ENCODE results near the gene METTL23. TPM values are rescaled to one million over a fixed set of nuclear protein-coding genes. Genes with fewer than 3 reads are reported as not detected.

METTL23 gene
- total and polyA plus RNA-seq, 2 donors (not counting 3 experiments of a cell fraction or from before 2014, with no cell fraction given), result 19.5 to 33.4 TPM

DNA sequence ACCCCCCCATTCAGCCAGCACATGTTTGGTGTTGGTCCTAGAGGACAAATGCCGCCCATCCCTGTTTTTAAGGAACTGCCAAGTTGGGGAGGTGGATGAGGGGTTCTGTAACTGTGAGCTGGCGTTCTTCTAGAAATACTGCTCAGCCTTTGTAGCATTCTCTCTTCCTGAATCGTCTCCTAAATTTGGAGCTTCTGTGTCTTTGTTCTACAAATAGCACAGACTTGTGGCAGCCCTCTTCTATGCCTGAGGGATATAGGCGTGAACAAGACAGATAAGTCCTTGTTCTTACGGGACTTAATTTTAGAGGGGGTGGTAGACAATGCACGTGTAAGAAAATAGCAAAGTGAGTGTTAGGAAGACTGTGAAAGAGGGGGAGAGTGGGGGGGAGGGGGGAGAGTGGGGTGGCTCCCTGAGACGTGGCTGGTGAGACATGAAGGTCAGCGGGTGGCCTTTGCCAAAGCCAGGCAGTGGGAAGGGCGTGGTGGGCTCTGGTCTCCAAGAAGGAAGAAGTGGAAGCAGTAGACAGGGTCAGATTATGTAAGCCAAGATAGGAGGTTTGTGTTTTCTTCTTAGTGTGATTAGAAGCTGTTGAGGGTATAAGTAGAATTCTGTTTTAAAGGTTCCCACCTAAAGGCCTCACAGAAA lies 21.2 kb downstream of the METTL23 start:
- TF ChIP-seq EZH2 (IDR thresholded peaks at IDR 0.05; ENCODE audit: borderline replicate concordance, low read depth, low read length, severe bottlenecking), result no peak
- TF ChIP-seq FOS (IDR thresholded peaks at IDR 0.05; ENCODE audit: borderline replicate concordance, insufficient read depth, low read length), result no peak
- TF ChIP-seq, protein P1, sequence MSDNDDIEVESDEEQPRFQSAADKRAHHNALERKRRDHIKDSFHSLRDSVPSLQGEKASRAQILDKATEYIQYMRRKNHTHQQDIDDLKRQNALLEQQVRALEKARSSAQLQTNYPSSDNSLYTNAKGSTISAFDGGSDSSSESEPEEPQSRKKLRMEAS (IDR thresholded peaks at IDR 0.05; ENCODE audit: insufficient read depth, insufficient read length), result no peak
- no peak for TF ChIP-seq POLR2AphosphoS5 (IDR thresholded peaks at IDR 0.05; ENCODE audit: insufficient read depth, low read depth, low read length)
- TF ChIP-seq, protein P2, sequence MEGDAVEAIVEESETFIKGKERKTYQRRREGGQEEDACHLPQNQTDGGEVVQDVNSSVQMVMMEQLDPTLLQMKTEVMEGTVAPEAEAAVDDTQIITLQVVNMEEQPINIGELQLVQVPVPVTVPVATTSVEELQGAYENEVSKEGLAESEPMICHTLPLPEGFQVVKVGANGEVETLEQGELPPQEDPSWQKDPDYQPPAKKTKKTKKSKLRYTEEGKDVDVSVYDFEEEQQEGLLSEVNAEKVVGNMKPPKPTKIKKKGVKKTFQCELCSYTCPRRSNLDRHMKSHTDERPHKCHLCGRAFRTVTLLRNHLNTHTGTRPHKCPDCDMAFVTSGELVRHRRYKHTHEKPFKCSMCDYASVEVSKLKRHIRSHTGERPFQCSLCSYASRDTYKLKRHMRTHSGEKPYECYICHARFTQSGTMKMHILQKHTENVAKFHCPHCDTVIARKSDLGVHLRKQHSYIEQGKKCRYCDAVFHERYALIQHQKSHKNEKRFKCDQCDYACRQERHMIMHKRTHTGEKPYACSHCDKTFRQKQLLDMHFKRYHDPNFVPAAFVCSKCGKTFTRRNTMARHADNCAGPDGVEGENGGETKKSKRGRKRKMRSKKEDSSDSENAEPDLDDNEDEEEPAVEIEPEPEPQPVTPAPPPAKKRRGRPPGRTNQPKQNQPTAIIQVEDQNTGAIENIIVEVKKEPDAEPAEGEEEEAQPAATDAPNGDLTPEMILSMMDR (IDR thresholded peaks at IDR 0.05; ENCODE audit: extremely low read depth in 1 of 2, insufficient read depth in 1 of 2, low read depth in 1 of 2, low read length in 2 of 2), result no peak
- TF ChIP-seq JUN (IDR thresholded peaks at IDR 0.05; ENCODE audit: borderline replicate concordance, insufficient read depth, insufficient read length, low read depth), result no peak
- TF ChIP-seq MYC (IDR thresholded peaks at IDR 0.05; ENCODE audit: low read depth, low read length), result no peak
- no peak for TF ChIP-seq POLR2A (IDR thresholded peaks at IDR 0.05; ENCODE audit: low read depth, low read length)
- no peak for TF ChIP-seq GATA2 (IDR thresholded peaks at IDR 0.05; ENCODE audit: insufficient read depth, insufficient read length, low read depth, low read length)
- H3K36me3 ChIP-seq (ENCODE audit: control insufficient read depth in 2 of 2, extremely low read depth in 1 of 2, insufficient read depth in 2 of 2, low read length in 2 of 2), result peaks cover 2 to 6% of the 10 kb centered on the region in 2 experiments
- no peak overlapping the region for H3K9ac ChIP-seq (replicated peaks; ENCODE audit: extremely low read depth, insufficient read depth, low read length)
- DNase-seq (ENCODE audit: low read depth, low spot score) (no peak), FAIRE-seq (no peak)
- no peaks in the 10 kb centered on the region for H3K9me1 ChIP-seq (replicated peaks; ENCODE audit: control insufficient read depth, extremely low read depth, insufficient read depth, low read length)
- no peak overlapping the region for H3K27ac ChIP-seq (ENCODE audit: insufficient read depth, low read depth, low read length)
- intact Hi-C loops (cut with micrococcal nuclease), result no loop called here
- H3K4me2 ChIP-seq (ENCODE audit: insufficient read depth, low read length), result no peak overlapping the region
- POLR2A ChIA-PET, result no interaction called here
- H3K4me1 ChIP-seq (ENCODE audit: control insufficient read depth, extremely low read depth, insufficient read depth, low read length), result no peaks in the 10 kb centered on the region
- no peak overlapping the region for H2AFZ ChIP-seq (ENCODE audit: low read depth, low read length)
- H4K20me1 ChIP-seq (replicated peaks; ENCODE audit: control insufficient read depth, extremely low read depth, insufficient read depth, low read length), result no peaks in the 10 kb centered on the region
- CTCF ChIA-PET, result no interaction called here
- dilution Hi-C loops (cut with MboI; ENCODE audit: extremely low pct_ligation_motif_present, low sequenced_read_pairs), result no loop called here
- no peaks in the 10 kb centered on the region for H3K79me2 ChIP-seq (ENCODE audit: control insufficient read depth, insufficient read depth, low read length)
- no peak overlapping the region for H3K4me3 ChIP-seq (replicated peaks in 1 of 3; ENCODE audit: insufficient read depth in 1 of 3, low read depth in 1 of 3, low read length in 3 of 3)
- BruUV-seq (replicated peaks), result no TSS peak
- H3K9me3 ChIP-seq (replicated peaks; ENCODE audit: control insufficient read depth, insufficient read depth, low read length), result no peaks in the 10 kb centered on the region
- H3K27me3 ChIP-seq (ENCODE audit: control insufficient read depth in 2 of 2, insufficient read depth in 2 of 2, low read length in 2 of 2), result no peaks in the 10 kb centered on the region

All from endothelial cell of umbilical vein (primary cell).